Measurements from ENCODE around the gene HSPG2. TPM values are rescaled to one million over a fixed set of nuclear protein-coding genes. Genes with fewer than 3 reads are reported as not detected.
"Not testable (repeated sequence)": the region's sequence is repeated elsewhere in the genome, so short reads cannot be mapped to it uniquely, and the experiment has no call there.

HSPG2 gene
- total RNA-seq, 2 donors from 2014 or later: 148 to 152 TPM

DNA sequence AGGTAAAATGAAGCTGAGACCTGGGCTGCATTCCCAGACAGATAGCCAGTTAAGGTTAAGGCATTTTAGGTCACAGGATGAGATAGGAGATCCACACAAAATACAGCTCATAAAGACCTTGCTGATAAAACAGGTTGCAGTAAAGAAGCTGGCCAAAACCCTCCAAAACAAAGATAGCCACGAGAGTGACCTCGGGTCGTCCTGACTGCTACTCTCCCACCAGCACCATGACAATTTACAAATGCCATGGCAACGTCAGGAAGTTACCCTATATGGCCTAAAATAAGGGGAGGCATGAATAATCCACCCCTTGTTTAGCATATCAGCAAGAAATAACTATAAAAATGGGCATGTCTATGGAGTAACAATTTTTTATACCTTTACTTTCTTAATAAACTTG is 33.4 kb upstream of the HSPG2 start:
- H3K27me3 ChIP-seq; H3K27ac ChIP-seq; H3K9ac ChIP-seq (ENCODE audit: low read depth in 2 of 2, low read length in 2 of 2); intact Hi-C loops (cut with DNase I); H3K4me1 ChIP-seq; H3K36me3 ChIP-seq; DNase-seq; H3K9me3 ChIP-seq; H3K4me3 ChIP-seq: not testable (repeated sequence)

GRCh38 chr1:21969066-21969465 is 32.0 kb upstream of the HSPG2 start:
- H3K36me3 ChIP-seq; DNase-seq; H3K27ac ChIP-seq; H3K4me3 ChIP-seq; H3K4me1 ChIP-seq; H3K9me3 ChIP-seq; H3K9ac ChIP-seq (ENCODE audit: low read depth in 2 of 2, low read length in 2 of 2); H3K27me3 ChIP-seq: not testable (repeated sequence)
- intact Hi-C loops (cut with DNase I): loop anchor here (10.0 kb wide), 1 partner anchor 154 kb away; the partner anchor contains the start of gene LDLRAD2

- H3K36me3 ChIP-seq; H3K4me3 ChIP-seq; H3K9ac ChIP-seq (ENCODE audit: low read depth in 2 of 2, low read length in 2 of 2); H3K27me3 ChIP-seq; H3K4me1 ChIP-seq; H3K9me3 ChIP-seq; DNase-seq; H3K27ac ChIP-seq: not testable (repeated sequence)
- intact Hi-C loops (cut with DNase I): loop anchor here (10.0 kb wide), 1 partner anchor 152 kb away; the partner anchor contains the start of gene LDLRAD2
Observed at GRCh38 chr1:21967216-21967615, 30.1 kb upstream of the HSPG2 start.

DNA sequence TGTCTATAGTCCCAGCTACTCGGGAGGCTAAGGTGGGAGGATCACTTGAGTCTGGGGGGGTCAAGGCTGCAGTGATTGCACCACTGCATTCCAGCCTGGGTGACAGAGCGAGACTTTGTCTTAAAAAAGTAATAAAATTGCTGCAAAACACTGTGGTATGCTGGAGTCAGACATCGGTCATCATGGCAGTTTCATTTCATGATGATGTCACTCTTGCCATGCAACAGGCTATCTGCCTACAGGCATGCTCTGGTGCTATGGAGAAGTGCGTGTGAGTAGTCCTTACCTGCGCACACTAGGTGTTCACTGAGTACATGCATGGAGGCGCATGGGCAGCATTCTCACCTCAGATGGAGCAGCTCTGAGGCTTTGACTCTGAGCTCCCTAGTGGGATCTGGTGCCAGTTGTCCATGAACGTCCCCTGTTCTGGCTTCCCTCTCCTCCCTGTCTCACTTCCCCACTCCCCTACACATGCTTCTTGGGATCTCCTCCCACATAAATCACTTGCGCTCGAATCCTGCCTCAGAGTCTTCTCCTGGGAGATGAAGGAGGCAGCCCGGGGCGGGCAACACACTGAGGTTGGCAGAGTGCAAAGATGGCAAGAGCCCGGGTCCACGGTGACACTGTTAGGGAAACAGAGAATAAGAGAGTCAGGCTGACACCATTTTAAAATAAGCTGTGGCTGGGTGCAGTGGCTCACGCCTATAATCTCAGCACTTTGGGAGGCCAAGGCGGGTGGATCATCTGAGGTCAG is 29.3 kb upstream of the HSPG2 start:
- no peaks in the 10 kb centered on the region for H3K27me3 ChIP-seq
- no peak overlapping the region for H3K27ac ChIP-seq
- no peak for DNase-seq
- H3K9ac ChIP-seq (ENCODE audit: low read depth in 2 of 2, low read length in 2 of 2): no peak overlapping the region
- intact Hi-C loops (cut with DNase I): loop anchor here (10.0 kb wide), 1 partner anchor 152 kb away; the partner anchor contains the start of gene LDLRAD2
- H3K4me3 ChIP-seq: no peak overlapping the region
- no peaks in the 10 kb centered on the region for H3K4me1 ChIP-seq
- no peaks in the 10 kb centered on the region for H3K9me3 ChIP-seq
- H3K36me3 ChIP-seq: no peaks in the 10 kb centered on the region
- TF ChIP-seq CTCF (IDR thresholded peaks at IDR 0.05): no peak

DNA sequence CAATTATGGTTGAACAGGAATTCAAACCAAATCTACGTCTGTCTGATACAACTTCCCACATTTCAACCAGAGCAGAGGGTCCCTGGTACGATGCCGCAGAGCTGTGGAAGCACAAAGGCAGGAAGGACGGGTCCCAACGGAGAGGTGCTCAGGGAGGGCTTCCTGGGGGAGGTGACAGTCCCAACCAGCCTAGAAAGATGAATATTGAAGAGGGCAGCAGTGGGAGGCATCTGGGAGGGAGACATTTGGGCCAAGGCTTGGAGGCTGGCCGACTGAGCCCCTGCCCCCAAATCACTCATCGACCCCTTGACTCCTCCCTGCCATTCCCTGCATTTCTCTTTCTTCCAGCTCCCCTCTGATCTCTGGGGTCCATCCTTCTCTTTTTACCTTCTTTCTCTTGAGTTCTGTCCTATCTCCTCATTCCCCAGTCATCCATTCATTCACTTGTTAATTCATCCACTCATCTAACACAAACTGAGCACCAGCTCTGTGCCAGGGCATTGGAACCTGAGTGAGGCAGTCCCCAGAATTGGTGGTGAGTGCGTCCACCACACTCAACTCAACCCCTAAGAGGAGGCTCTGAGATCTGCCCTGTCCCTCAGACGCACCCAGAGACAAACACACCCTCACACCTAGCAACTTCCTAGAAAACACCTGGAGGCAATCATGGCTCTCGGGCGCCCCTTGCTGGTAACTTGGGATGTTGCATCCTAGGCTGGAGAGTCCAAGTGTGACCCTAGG is 26.5 kb upstream of the HSPG2 start:
- Histone ChIP-seq H3K9me3 (no peaks in the 10 kb centered on the region), H3K9ac (ENCODE audit: low read depth in 2 of 2, low read length in 2 of 2) (no peak overlapping the region), H3K4me3 (no peak overlapping the region), H3K27ac (no peak overlapping the region), H3K36me3 (no peaks in the 10 kb centered on the region), H3K27me3 (no peaks in the 10 kb centered on the region), H3K4me1 (no peaks in the 10 kb centered on the region)
- TF ChIP-seq CTCF (IDR thresholded peaks at IDR 0.05): peak; percentile 90
- intact Hi-C loops (cut with DNase I): loop anchor here (5.0 to 10.0 kb wide), 2 partner anchors 86 to 149 kb away; partner anchors contain the start of gene LDLRAD2
- DNase-seq: peak; percentile 92

DNA sequence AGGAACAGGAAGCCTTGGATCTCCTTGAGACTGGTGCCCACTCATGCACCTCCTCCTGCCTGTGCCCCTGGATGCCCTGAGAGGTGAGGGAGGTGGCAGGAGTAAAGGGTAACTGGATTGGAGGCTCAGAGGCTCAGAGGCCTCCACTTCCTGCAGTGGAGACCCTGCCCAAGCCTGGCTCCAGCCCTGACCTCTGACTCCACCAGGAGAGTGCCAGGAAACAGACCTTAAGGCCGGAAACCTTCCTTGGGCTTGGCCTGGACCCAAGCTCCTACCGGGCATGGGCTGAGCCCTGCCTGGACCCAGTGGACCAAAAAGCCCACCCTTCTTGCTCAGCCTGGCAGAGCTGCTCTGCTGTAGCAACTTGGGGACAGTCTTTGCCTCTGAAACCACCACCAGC is 24.7 kb upstream of the HSPG2 start:
- H3K9ac ChIP-seq (ENCODE audit: low read depth in 2 of 2, low read length in 2 of 2): no peak overlapping the region
- peaks cover 9% of the 10 kb centered on the region for H3K4me1 ChIP-seq
- H3K27me3 ChIP-seq: no peaks in the 10 kb centered on the region
- no peaks in the 10 kb centered on the region for H3K9me3 ChIP-seq
- H3K4me3 ChIP-seq: no peak overlapping the region
- no peak for DNase-seq
- TF ChIP-seq CTCF (IDR thresholded peaks at IDR 0.05): no peak
- no peaks in the 10 kb centered on the region for H3K36me3 ChIP-seq
- no peak overlapping the region for H3K27ac ChIP-seq
- intact Hi-C loops (cut with DNase I): loop anchor here (5.0 to 10.0 kb wide), 2 partner anchors 84 to 147 kb away; partner anchors contain the start of gene LDLRAD2

All from colonic mucosa (tissue), 4 donors.